ENCODE data around the gene CABP1.
"Not testable (repeated sequence)": the region's sequence is repeated elsewhere in the genome, so short reads cannot be mapped to it uniquely, and the experiment has no call there.

Gene CABP1

DNA sequence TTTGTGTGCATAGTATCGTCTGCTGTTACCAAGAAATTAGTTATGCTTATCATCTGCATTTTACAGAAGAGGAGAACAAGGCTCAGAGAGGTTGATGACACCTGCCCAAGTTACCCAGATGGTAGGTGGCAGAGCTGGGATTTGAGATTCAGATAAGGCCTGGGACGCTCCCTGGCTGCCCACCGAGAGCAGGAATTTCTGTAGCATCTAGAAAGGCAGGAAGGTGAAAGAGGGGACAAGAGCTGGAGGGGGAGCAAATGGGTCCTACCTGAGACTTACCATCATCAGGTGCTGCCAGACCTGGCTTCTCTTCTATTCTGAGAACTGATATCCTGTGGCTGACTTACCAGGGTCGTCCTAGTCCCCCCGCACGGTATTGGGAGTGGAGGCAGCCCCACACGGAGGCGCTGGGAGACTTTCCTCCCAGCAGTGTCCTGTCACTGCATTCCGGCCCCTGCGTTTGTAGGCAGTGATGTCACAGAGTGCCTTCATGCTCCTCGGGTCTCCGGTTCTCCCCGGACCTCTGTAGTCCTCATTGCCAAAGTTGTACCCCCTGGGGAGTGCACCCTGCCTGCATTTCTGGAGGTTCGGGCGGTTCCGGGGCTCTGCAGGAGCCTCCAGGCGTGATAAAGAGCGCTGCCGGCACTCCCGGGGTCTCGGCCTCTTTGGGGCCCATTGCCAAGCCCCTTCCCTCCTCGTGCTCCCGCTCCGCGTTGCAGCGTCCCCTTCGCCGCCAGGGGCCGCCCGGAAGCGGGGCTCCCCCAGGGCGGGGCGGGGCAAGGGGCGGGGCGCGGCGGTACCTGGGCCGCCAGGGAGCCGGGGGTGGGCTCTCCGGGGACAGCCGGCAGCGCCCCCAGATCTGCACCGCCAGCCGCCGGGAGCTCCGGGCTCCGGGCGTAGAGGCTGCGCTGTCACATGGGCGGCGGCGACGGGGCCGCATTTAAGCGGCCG is at the start of gene CABP1:
TSS of gene CABP1 (plus strand) at position 856 of the 951 bp plus-strand sequence. CDS start at position 916, 60 bp downstream.
- DNase-seq = peak; percentile 8

DNA sequence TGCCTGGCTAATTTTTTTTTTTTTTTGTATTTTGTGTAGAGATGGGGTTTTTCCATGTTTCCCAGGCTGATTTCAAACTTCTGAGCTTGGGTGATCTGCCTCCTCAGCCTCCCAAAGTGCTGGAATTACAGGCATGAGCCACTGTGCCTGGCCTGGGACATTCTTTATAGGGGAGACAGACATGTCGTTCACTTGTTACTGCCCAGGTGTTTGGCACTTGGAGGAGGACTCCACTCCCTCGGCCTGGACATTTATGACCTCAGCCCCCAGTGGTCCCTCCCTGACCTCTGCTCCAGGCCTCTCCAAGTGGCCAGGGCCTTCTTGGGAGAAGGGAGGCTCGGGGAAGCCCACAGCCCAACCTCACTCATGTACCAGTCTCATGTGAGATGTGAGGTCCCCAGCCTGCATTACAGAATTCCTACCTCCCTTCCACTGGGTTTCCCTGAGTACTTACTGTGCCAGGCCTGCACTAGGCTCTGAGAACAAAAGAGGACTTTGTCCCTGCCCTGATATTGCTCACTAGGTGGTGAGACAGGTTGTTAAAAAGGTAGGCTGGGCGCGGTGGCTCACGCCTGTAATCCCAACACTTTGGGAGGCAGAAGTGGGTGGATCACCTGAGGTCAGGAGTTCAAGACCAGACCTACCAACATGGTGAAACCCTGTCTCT is 49.6 kb upstream of the CABP1 start:
- DNase-seq = no peak

DNA sequence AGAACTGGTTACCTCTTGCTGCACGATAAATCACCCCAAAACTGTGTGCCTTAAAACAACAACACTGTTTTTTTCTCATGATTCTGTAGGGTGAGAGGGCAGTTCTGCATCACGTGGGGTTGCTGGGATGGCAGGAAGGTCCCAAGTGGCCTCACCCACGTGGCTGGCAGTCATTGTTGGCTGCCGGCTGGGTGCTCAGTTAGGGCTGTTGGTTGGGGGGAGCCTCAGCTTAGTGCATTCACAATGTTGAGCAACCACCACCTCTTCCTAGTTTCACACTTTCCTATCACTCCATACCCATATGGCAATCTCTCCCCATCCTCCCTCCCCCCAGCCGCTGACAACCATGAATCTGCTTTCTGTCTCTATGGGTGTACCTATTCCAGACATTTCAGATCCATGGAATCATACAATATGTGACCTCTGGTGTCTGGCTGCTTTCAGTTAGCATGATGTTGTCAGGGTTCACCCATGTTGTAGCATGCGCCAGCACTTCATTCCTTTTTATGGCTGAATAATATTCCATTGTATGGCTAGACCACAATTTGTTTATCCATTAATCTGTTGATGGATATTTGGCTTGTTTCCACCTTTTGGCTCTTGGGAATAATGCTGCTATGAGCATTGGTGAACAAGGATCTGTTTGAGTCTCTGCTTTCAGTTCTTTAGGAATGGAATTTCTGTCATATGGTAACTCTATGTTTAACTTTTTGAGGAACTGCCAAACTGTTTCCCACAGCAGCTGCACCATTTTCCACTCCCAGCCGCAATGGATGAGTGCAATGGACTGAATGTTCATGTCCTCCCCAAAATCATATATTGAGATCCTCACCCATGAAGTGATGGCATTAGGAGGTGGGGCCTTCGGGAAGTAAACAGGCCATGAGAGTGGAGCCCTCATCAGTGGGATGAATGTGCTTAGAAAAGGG is 48.0 kb upstream of the CABP1 start:
- no peak for DNase-seq

DNA sequence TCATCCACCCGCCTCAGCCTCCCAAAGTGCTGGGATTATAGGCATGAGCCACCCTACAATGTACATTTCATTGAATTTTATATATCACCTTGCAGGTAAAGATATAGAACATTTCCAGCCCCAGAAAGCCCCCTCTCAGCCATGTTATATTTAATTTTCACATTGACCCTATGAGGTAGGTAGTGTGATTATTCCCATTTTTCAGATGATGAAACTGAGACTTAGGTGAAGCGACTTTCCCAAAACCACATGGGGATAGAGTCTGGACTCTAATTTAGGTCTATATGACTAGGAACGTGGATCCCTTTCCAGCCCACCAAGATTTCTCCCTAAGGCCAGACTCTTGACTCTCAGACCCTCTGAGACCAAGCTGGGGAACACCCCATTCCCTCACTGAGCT is 43.5 kb upstream of the CABP1 start:
- no peak for DNase-seq

DNA sequence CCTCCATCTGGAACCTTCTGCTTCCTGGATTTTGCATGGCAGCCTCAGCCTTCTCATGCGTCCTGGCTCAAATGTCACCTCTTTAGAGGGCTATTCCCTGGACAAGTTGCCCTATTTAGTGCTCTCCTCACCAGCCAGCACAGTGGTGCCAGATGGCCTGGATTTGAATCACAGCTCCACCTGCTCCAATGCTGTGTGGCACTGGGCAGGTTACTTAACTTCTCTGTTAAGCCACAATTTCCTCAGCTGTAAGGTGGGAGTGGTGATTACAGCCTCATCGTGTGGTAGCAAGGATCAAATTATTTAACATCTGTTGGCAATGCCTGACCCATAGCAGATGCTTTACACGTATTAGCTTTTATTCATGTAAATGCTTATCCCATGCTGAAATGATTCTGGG is 42.6 kb upstream of the CABP1 start:
- DNase-seq = no peak

DNA sequence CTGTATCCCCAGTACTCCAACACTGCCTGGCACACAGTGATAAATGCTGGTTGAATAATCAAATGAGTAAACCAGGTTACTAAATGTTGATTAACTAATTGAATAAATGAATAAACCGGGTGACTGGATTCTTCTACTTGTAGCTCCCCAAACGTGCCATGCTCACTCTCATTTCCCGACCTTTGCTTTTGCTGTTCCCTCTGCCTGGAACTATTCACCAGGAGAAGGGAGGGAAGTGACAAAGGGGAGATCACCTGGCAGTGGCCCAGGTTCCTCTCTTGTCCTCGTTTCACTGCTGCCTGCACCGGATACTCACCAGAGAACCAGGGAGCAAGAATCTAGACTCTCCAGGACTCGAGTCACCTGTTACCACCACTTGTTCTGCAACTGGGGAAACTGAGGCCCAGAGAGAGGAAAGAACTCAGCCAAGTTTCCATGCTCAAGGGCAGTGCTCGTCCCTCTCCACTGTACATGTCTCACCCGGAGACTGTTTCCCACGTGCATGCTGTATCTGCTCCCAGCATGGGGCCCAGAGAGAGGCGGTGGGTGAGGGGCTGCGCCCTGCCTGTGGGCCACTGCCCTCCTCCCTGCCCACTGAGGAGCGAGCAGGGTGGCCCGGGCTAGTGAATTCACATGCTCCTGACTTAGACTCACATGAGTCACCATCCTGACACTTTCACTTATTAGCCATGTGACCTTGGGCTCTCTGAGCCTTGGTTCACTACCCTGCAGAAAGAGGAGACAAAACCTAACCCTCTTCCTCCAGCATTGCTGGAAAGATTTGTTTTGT is 41.6 kb upstream of the CABP1 start:
- DNase-seq = no peak

DNA sequence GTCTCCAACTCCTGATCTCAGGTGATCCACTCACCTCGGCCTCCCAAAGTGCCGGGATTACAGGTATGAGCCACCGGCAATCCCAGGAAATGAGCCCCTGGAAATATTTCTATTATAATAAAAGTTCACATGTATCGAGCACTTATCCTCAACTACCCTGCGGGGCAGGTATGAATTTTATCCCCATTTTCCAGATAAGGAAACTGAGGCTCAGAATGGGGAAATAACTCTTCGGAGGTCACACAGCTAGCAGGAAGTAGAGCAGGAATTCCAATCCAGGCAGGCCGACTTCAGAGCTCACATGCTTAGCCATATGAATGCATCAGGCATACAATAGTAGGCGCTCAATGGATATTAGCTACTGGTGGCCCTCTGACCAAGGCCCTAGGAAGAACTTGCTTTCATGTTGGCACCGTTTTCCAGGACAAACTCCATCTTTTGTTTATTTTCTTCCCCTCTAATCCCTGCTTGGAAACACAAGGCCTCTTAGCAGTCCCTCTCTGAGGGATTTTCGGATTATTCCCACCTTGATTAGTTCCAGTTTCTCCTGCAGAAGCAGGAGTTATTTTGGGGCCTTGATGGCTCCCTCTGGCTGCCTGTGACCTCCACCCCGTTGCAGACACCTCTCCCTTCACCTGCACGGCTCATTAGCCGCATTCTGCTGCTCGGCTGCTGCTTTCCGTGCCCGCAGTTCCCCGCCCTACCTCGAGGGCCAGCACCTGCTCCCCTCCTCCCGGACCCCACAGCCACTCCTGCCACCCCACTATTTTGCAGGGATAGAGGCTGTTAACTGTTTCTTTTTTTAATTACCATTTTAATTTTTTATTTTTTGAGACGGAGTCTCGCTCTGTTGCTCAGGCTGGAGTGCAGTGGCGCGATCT is 40.5 kb upstream of the CABP1 start:
- no peak for DNase-seq

DNA sequence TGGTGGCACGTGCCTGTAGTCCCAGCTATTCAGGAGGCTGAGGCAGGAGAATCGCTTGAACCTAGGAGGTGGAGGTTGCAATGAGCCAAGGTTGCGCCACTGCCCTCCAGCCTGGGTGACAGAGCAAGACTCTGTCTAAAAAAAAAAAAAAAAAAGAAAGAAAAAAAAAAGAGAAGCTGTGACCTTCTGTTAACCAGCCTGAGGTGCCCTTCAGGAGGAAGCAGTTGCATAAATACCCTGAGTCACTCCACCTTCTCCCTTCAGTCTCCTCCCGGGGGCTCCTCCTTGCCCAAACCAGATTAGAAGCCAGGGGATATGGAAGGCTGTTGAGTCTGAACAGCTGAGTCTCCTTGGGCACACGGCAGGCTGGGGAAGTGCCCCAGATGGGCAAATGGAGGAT is 38.0 kb upstream of the CABP1 start:
- not testable (repeated sequence) for DNase-seq

DNA sequence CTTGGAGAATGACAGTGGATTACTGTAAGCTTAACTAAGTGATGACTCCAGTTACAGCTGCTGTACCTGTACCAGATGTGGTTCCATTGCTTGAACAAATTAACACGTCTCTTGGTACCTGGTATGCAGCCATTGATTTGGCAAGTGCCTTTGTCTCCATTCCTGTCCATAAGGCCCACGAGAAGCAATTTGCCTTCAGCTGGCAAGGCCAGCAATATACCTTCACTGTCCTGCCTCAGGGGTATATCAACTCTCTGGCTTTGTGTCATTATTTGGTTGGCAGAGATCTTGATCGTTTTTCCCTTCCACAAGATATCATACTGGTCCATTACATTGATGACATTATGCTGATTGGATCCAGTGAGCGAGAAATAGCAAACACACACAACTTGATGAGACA is 29.9 kb upstream of the CABP1 start:
- no peak for DNase-seq

DNA sequence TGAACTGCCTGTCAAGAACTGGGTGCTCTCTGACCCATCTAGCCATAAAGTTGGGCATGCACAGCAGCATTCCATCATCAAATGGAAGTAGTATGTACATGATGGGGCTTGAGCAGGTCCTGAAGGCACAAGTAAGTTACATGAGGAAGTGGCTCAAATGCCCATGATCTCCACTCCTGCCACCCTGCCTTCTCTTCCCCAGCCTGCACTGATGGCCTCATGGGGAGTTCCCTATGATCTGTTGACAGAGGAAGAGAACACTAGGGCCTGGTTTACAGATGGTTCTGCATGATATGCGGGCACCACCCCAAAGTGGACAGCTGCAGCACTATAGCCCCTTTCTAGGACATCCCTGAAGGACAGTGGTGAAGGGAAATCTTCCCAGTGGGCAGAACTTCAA is 28.9 kb upstream of the CABP1 start:
- DNase-seq = not testable (repeated sequence)

DNA sequence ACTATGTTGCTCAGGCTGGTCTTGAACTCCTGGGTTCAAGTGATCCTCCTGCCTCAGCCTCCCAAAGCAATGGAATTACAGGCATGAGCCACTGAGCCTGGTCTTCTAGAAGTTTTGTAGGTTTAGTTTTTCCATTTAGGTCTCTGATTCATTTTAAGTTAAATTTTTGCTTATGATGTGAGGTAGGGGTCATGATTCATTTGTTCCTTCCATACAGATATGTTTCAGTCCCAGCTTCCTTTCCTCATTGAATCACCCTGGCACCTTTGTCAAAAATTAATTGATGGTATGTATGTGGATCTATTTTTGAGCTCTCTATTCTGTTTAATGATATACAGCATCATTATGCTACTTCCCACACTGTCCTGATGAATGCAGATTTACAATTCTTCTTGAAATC is 25.6 kb upstream of the CABP1 start:
- DNase-seq = no peak

DNA sequence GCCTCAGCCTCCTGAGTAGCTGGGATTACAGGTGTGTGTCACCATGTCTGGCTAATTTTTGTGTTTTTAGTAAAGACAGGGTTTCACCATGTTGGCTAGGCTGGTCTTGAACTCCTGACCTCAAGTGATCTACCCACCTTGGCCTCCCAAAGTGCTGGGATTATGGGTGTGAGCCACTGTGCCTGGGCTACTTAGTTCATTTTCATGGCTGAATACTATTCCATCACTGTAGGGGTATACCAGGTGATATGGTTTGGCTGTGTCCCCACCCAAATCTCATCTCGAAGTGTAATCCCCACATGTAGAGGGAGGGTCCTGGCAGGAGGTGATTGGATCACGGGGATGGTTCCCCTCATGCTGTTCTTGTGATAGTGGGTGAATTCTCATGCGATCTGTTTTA is 23.2 kb upstream of the CABP1 start:
- not testable (repeated sequence) for DNase-seq

DNA sequence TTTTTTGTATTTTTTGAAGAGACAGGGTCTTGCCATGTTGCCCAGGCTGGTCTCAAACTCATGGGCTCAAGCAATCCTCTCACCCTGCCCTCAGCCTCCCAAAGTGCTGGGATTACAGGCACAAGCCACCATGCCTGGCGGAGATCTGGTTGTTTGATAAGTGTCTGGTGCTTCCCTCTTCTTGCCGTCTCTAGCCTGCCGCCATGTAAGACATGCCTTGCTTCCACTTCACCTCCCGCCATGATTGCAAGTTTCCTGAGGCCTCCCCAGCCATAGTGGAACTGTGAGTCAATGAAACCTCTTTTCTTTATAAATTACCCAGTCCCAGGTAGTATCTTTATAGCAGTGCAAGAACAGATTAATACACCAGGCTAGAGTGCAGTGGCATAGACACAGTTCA is 22.7 kb upstream of the CABP1 start:
- DNase-seq = not testable (repeated sequence)

DNA sequence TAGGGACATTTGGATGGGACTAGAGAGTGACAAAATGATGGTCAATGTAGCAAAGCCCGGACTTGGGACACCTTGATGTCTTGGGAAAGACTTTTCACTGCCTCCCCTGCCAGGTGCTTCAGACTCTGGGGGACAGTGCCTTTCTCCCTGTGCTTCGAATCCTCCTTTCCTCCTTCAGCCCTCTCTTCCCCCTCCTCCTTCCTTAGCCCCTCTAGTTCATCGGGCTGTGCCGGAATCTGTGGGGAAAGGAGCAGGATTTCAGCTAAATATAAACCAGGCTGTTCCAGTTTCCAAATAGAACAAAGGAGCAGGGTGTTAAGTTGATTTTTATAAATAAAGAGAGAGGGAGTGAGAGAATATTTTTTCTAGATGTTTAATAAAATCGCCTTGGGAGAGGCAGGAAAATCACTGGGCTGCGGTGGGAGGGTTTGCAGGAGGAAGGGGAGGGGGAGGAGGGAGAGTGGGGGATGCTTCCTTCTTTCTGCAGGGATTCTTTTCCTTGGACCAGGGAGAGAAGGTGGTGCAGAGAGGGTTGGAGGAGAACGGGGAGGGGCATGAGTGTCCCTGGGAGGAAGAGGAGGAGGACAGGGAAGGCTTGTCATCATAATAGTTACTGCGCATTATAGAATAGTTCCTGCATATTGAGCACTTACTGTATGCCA is 21.3 kb upstream of the CABP1 start:
- no peak for DNase-seq

DNA sequence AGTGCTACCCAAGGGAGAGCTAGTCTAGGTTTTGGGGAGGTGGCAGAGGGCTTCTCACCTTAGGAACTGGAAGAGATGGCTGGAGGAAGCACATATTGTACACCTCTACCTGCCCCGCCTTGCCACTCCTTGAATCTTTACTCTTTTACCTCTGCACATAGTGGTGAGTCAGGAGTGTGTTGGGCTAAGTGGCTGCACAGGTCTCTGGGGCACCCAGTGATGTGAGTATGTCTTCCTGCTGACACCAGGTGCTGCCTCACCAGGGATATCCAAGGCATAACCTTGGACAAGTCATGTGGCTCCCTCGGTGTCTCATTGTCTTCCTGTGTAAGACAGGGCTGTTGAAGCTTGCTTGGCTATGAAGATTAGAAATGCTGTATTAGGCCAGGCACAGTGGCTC is 19.8 kb upstream of the CABP1 start:
- no peak for DNase-seq

DNA sequence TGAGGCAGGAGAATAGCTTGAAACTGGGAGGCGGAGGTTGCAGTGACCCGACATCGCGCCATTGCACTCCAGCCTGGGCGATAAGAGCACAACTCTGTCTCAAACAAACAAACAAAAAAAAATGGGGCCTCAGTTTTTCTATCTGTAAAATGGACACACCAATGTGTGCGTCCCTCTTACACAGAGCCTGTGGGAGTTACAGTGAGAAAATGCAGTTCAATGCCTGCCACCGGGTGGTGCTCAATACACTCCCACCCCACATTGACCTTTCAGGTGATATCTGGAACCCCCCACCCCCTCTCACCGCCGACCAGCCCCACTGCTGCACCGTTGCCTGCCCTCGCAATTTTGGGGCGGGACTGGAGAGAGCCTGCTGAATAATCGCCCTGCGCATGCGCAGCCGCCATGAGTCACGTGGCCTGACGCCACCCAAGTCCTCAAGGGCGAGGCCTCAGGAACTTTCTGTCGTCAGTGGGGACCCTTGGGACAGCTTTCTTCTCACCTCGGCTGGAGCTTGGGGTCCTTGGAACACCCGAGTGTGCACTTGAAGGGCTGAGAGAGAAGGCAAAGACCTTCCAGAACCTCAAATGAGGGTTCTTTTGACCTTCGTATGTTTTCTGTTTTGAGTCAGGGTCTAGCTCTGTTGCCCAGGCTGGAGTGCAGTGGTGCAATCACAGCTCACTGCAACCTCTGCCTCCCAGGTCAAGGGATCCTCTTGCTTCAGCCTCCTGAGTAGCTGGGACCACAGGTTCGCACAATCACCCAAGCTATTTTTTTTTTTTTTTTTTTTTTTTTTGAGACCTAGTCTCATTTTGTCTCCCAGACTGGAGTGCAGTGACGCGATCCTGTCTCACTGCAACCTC is 14.6 kb upstream of the CABP1 start:
- no peak for DNase-seq

DNA sequence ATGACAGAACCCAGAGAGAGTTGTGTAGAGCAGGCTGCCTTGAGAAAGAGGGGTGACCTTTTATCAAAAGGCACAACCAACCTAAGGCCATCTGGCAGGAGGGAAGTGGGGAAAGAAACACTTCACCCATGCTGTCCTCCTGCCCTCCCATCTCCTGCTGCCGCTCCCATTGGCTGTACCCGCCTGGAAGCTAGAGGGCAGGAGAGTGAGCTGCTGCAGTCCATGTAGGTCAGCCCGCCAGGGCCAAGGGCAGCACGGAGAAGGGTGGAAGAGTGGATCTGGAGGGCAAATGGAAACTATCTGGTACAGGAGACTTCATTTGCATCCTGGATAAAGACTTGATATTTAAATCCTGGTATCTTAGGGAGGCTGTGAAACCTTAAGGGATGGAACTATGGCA is 11.5 kb upstream of the CABP1 start:
- DNase-seq = no peak

DNA sequence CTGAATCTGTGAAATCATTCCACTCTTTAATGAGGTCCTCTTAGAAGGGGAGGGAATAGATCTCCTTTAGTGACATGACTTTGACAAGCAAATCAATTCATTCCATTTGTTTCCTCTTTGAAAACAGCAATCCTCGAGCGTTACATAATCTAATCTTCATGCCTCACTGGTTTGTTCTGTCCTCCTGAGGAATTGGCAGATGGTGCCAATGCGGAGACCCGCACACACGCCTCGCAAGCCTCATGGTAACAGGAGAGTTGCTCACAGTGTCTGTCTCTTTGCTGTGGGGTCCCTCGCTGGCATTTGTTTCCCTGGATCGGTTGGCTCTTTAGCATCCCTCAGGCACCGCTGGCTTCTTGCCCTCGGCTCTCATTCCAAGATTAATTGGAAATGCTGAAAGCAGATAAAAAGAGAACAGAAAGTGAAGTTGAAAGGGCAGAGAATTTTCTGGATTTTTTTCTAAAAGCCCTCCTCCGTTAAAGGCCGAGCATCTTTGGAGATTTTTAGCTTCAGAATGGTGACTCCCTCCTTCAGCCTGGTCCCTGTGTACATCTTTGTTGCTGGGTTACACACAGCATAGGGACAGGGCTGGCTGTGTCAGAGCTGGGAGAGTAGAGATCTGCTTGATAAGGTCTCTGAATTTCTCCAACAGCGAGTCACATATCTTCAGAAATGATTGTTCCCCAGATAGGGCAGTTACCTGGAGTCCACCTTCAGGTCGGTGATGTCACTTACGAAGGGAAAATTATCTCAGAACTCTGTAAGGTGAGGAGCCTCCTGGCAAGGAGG is 10.1 kb upstream of the CABP1 start:
- DNase-seq = no peak

DNA sequence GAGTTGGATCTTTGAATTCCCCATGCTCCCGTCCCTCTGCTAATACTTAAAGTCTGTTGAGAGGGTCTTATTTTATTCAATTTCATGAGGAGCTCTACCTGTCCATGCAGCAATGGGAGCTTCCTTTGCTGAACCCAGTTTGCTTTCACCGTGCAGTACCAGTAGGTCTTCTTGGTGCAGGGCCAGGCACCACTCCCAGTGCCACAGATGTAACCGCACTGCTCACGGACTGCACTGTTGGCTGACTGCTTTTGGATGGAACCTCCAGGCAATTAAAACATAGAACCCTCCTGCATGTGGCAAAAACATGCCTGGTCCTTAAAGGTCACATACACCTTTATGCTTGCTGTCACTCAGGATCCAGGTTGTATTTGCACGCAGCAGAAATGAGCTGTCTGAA is 9.3 kb upstream of the CABP1 start:
- no peak for DNase-seq
